Dendritic cell treated with granulocyte-macrophage colony-stimulating factor and Interleukin-4, amounts not matched to agents 40 ng/mL and 50 ng/mL, for 4 days (primary cell): ENCODE results near the gene BCL2.

Experiments used
- H3K27ac Mint-ChIP-seq: one replicate; pipeline ENCODE4 v1.8.0; 2022; ENCODE audit warnings: mild to moderate bottlenecking, mixed read lengths
- H3K27me3 Mint-ChIP-seq: one replicate; pipeline ENCODE4 v1.8.0; 2022; ENCODE audit warnings: mild to moderate bottlenecking, mixed read lengths
- H3K36me3 Mint-ChIP-seq: one replicate; pipeline ENCODE4 v1.8.0; 2022; ENCODE audit warnings: low read depth, mixed read lengths
- H3K4me1 Mint-ChIP-seq: one replicate; pipeline ENCODE4 v1.8.0; 2022; ENCODE audit warnings: low read depth, mixed read lengths
- H3K4me3 Mint-ChIP-seq: one replicate; pipeline ENCODE4 v1.8.0; 2022; ENCODE audit warnings: mild to moderate bottlenecking, moderate library complexity, mixed read lengths
- H3K9me3 Mint-ChIP-seq: one replicate; pipeline ENCODE4 v1.8.0; 2022; ENCODE audit warnings: mixed read lengths
- intact Hi-C: fragments of 100-400 bp; cut with micrococcal nuclease; formaldehyde crosslinking; loops from one replicate; pipeline ENCODE4 v1.15.0; 2022

Gene BCL2

DNA sequence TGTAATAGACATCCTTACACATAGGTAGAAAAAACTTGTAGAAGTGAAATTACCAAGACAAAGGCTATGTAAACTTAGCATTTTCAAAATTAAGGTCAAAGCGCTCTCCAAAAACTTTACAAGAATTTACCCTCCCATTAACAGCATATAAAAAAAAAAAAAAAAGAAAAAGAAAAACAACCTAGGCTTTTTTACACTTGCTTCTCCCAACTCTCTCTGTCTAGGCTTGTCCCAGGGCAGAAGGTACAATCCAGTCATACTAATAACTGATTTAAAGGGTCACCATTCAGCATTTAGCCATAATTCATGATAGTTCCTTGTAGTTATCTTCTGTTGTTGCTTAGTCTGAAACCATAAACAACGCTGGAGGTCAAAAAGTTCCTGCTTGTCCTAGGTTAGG is 130.5 kb downstream of the BCL2 start:
- Mint-ChIP-seq H3K4me1 (peaks cover 39% of the 10 kb centered on the region), H3K27ac (no peak overlapping the region), H3K36me3 (no peaks in the 10 kb centered on the region), H3K9me3 (no peaks in the 10 kb centered on the region), H3K4me3 (no peak overlapping the region), H3K27me3 (no peaks in the 10 kb centered on the region)
- intact Hi-C loops: no loop called here

DNA sequence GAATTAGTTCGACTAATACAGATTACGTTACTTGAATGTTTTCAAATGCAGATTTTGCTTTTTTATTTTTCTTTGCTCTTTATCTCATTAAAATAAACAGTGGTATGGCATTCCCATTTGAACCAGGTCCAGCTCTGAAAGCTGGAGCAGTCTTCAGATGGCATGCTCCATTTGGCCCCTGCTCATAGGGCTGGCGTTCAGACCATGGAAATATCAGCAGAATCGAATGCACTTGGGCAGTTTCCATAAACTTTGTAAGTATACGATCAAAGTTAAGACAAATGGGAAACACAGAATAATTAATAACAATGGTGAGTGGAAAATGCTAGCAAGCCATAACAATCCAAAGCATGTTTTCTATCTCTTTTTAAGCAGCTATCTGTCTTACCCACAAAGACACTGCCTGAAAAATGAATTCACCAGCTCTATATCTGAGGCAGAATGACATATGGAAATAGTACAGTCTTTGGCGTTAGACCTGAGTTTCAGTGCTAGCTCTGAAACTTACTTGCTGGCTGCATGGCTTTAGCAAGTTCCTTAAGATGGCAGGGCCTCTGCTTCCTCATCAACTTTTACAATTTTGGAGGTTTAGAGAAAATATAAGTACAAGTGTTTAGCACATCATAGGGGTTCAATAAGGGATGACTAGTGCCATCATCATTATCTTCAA is 131.6 kb downstream of the BCL2 start:
- peaks cover 44% of the 10 kb centered on the region for H3K4me1 Mint-ChIP-seq
- H3K27me3 Mint-ChIP-seq: peaks cover under 1% of the 10 kb centered on the region
- H3K9me3 Mint-ChIP-seq: no peaks in the 10 kb centered on the region
- no peaks in the 10 kb centered on the region for H3K36me3 Mint-ChIP-seq
- H3K4me3 Mint-ChIP-seq: no peak overlapping the region
- intact Hi-C loops: no loop called here
- H3K27ac Mint-ChIP-seq: no peak overlapping the region

DNA sequence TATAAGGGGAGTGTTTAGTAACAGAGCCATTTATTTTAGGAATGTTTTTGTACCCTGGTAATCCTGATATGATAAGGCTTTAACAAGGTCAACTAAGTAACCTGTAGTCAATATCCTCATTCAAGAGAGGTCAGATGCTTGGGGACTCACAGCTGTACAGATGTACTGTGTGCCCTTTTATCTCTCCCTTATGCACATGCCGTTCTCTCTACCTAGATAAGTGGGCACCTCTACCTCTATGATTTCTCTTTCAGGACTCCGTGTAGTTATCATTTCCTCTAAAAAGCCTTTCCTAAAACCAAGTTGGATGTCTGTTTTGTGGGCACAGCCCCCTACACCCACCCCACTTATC is 132.4 kb downstream of the BCL2 start:
- Mint-ChIP-seq H3K27ac (no peak overlapping the region), H3K9me3 (no peaks in the 10 kb centered on the region), H3K27me3 (peaks cover 2% of the 10 kb centered on the region), H3K4me1 (peaks cover 40% of the 10 kb centered on the region), H3K36me3 (no peaks in the 10 kb centered on the region), H3K4me3 (no peak overlapping the region)
- intact Hi-C loops: no loop called here

DNA sequence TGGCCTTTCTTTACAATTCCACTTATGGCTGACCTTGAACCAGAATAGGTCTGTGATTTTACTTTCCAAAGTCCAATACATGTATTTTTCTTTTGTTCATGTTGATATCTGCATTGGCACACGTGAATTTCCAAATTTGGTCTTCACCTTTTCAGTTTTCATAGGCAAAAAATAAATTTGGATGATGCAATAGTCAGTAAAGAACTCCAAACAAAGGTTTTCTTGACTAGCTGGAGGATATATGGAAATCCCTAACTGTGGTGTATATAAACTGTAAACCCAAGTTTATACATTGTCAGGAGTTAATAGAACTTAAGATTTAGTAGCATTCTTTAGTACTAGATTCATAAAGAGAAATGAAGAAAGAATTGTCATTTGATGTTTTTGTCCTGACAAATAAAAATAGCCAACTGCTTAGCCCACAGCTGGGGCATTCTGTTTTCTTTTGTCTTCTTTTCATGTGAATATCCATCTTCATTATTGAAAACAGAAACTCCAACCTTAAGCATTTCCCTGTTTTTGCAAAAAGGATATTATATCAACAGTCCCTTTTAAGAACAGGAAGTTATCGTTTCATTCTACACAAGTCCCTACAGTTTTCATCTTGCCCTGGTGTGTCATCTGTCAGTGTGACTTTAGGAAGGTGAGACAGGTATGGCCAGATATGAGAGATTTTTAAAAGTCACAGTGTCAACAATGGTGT is 132.9 kb downstream of the BCL2 start:
- peaks cover 35% of the 10 kb centered on the region for H3K4me1 Mint-ChIP-seq
- H3K27me3 Mint-ChIP-seq: peaks cover 4% of the 10 kb centered on the region
- no peak overlapping the region for H3K4me3 Mint-ChIP-seq
- H3K36me3 Mint-ChIP-seq: no peaks in the 10 kb centered on the region
- no peak overlapping the region for H3K27ac Mint-ChIP-seq
- intact Hi-C loops: no loop called here
- no peaks in the 10 kb centered on the region for H3K9me3 Mint-ChIP-seq

GRCh38 chr18:63185984-63186383 is 133.6 kb downstream of the BCL2 start:
- Mint-ChIP-seq H3K27me3 (peaks cover 4% of the 10 kb centered on the region), H3K36me3 (no peaks in the 10 kb centered on the region), H3K4me3 (no peak overlapping the region), H3K9me3 (no peaks in the 10 kb centered on the region), H3K27ac (no peak overlapping the region), H3K4me1 (peaks cover 35% of the 10 kb centered on the region)
- intact Hi-C loops: loop anchor here (2.0 kb wide), 1 partner anchor 23 kb away; no protein-coding TSS in a partner anchor

GRCh38 chr18:63183952-63184770 is 135.4 kb downstream of the BCL2 start:
- H3K27me3 Mint-ChIP-seq: peaks cover 4% of the 10 kb centered on the region
- peaks cover 44% of the 10 kb centered on the region for H3K4me1 Mint-ChIP-seq
- H3K4me3 Mint-ChIP-seq: no peak overlapping the region
- H3K9me3 Mint-ChIP-seq: no peaks in the 10 kb centered on the region
- H3K27ac Mint-ChIP-seq: peak overlapping the region; percentile 12
- no peaks in the 10 kb centered on the region for H3K36me3 Mint-ChIP-seq
- intact Hi-C loops: loop anchor here (2.0 kb wide), 1 partner anchor 21 kb away; no protein-coding TSS in a partner anchor

DNA sequence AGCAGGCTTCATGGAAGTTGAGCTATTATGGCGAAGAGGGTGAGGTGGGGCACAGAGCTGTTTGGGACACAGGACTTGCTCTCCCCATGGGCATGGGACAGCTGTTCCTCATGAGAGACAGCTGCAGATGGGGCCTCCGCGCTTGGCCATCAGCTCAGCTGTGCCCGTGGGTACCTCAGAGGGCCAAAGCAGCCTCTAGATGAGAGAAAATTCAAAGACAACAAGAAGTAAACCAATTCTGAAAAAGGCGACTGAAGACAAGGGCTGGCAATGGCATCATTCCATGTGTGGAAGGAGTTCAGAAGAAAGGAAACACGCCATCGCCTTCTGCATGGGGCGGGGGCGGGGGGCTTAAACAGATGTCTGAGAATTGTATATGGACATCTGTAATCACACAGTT is 136.2 kb downstream of the BCL2 start:
- Mint-ChIP-seq H3K4me3 (no peak overlapping the region), H3K27ac (peak overlapping the region; percentile 12), H3K9me3 (no peaks in the 10 kb centered on the region), H3K27me3 (peaks cover 4% of the 10 kb centered on the region), H3K36me3 (no peaks in the 10 kb centered on the region), H3K4me1 (peaks cover 51% of the 10 kb centered on the region)
- intact Hi-C loops: no loop called here

DNA sequence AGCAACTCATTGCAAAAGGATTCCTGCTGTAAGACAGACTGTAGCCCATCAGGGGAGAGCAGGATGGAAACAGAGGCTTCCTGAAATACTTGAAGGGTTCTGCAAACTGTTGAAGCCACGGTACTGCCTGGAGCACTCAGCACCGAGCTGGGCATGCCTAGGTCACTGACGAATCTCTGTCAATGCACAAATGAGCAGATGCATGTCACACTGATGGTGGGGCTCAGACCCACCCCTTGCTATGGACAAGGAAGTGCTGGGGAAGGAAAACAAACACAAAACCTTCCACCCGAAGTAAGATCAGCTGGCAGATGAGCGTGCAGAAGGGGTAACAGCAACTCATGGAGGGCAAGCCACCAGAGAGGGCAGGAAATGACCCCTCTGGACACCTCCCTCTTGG is 136.7 kb downstream of the BCL2 start:
- Mint-ChIP-seq H3K4me3 (no peak overlapping the region), H3K27ac (peak overlapping the region; percentile 12), H3K27me3 (peaks cover 4% of the 10 kb centered on the region), H3K4me1 (peaks cover 51% of the 10 kb centered on the region), H3K36me3 (no peaks in the 10 kb centered on the region), H3K9me3 (no peaks in the 10 kb centered on the region)
- intact Hi-C loops: no loop called here

DNA sequence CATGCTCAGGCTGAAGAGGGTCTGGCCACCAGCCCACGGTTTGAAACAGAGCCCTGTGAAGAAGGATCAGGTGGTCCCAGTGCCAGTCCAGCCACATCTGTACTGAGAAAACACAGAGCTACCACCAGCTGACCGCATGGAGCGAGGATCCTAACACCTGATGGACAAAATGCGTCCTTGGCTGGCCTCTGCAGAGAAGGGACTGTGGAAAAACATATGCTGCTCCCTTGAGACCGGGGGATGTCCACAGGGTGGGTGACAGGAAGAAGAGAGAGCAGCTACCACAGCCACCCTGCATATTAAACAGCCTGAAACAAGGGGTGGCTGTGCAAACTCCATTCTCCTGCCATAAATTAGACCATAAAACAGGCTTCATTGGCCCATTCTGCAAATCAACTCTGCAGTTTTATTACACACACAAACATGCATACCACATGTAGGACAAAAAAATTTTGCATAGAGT is 137.2 kb downstream of the BCL2 start:
- H3K36me3 Mint-ChIP-seq: no peaks in the 10 kb centered on the region
- no peak overlapping the region for H3K4me3 Mint-ChIP-seq
- peaks cover 49% of the 10 kb centered on the region for H3K4me1 Mint-ChIP-seq
- no peak overlapping the region for H3K27ac Mint-ChIP-seq
- H3K27me3 Mint-ChIP-seq: peaks cover 4% of the 10 kb centered on the region
- intact Hi-C loops: no loop called here
- no peaks in the 10 kb centered on the region for H3K9me3 Mint-ChIP-seq

GRCh38 chr18:63181706-63182309 is 137.8 kb downstream of the BCL2 start:
- H3K4me3 Mint-ChIP-seq: no peak overlapping the region
- no peak overlapping the region for H3K27ac Mint-ChIP-seq
- H3K36me3 Mint-ChIP-seq: no peaks in the 10 kb centered on the region
- peaks cover 4% of the 10 kb centered on the region for H3K27me3 Mint-ChIP-seq
- peaks cover 44% of the 10 kb centered on the region for H3K4me1 Mint-ChIP-seq
- no peaks in the 10 kb centered on the region for H3K9me3 Mint-ChIP-seq
- intact Hi-C loops: no loop called here

DNA sequence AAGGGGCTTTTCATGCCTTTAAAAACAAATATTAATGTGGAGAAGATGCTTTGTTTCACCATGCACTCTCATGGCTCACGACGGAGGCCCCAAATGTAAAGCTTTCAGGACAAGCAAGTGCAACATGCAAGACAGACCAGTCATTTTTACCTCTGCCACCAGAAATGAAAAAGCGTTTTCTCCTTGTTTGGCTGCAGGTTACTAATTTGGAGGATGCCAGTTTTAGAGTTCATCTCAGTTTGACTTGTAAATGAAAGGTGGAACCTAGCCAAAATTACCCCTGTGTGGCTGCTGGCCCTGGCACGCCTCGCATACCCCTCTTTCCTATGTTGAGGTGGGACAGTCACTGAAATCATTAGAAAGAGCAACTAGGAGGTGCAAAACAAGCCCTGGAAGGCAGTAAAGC is 138.6 kb downstream of the BCL2 start:
- Mint-ChIP-seq H3K36me3 (no peaks in the 10 kb centered on the region), H3K27me3 (peaks cover 4% of the 10 kb centered on the region), H3K4me3 (no peak overlapping the region), H3K4me1 (peaks cover 43% of the 10 kb centered on the region), H3K27ac (no peak overlapping the region), H3K9me3 (no peaks in the 10 kb centered on the region)
- intact Hi-C loops: no loop called here

GRCh38 chr18:63180321-63180720 is 139.2 kb downstream of the BCL2 start:
- no peaks in the 10 kb centered on the region for H3K36me3 Mint-ChIP-seq
- H3K4me3 Mint-ChIP-seq: no peak overlapping the region
- H3K4me1 Mint-ChIP-seq: peaks cover 43% of the 10 kb centered on the region
- H3K9me3 Mint-ChIP-seq: no peaks in the 10 kb centered on the region
- intact Hi-C loops: no loop called here
- H3K27ac Mint-ChIP-seq: peak overlapping the region; percentile 9
- peaks cover 4% of the 10 kb centered on the region for H3K27me3 Mint-ChIP-seq

DNA sequence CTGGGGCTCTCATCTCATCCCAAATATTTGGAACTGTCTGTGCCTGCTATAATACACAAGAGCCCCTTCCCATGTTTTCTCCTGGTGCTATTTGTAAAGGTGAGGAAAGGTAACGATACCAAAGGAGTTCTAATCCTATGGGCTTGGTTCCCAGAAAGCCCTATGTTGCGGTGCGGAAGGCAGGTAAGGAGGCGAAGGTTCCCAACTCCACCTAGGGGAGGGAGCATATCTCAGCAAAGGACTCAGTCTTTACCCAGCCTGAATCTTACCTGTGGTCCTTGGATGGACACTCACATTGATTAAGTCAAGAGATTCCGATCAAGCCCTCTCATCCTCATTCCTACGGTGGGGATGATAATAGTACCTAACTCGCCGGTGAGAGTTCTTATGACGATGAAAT is 140.1 kb downstream of the BCL2 start:
- intact Hi-C loops: no loop called here
- Mint-ChIP-seq H3K4me1 (peaks cover 34% of the 10 kb centered on the region), H3K4me3 (no peak overlapping the region), H3K27me3 (peaks cover 4% of the 10 kb centered on the region), H3K36me3 (no peaks in the 10 kb centered on the region), H3K27ac (no peak overlapping the region), H3K9me3 (peaks cover 8% of the 10 kb centered on the region)

GRCh38 chr18:63178971-63179370 is 140.6 kb downstream of the BCL2 start:
- H3K9me3 Mint-ChIP-seq: peaks cover 8% of the 10 kb centered on the region
- no peak overlapping the region for H3K4me3 Mint-ChIP-seq
- H3K27ac Mint-ChIP-seq: no peak overlapping the region
- intact Hi-C loops: no loop called here
- H3K27me3 Mint-ChIP-seq: peaks cover 4% of the 10 kb centered on the region
- peaks cover 30% of the 10 kb centered on the region for H3K4me1 Mint-ChIP-seq
- no peaks in the 10 kb centered on the region for H3K36me3 Mint-ChIP-seq
